HFFc6 (cell line): ENCODE results near the gene PON3. TPM values are rescaled to one million over a fixed set of nuclear protein-coding genes. Genes with fewer than 3 reads are reported as not detected.

Experiments used
- DNase-seq: peaks from one replicate; pipeline ENCODE4 v3.0.0-alpha.2; 2018
- H3K27ac Mint-ChIP-seq: 2 replicates; pipeline ENCODE4 v1.8.0; 2020; ENCODE audit warnings: mild to moderate bottlenecking, mixed read lengths
- H3K27me3 Mint-ChIP-seq: 2 replicates; pipeline ENCODE4 v1.8.0; 2021; ENCODE audit warnings: mild to moderate bottlenecking, moderate library complexity, mixed read lengths; ENCODE audit not compliant: insufficient read depth
- H3K36me3 Mint-ChIP-seq: 2 replicates; pipeline ENCODE4 v1.8.0; 2021; ENCODE audit warnings: low read depth, mixed read lengths
- H3K4me1 Mint-ChIP-seq: 2 replicates; pipeline ENCODE4 v1.8.0; 2020; ENCODE audit warnings: low read depth, mixed read lengths
- H3K4me3 Mint-ChIP-seq: 2 replicates; pipeline ENCODE4 v1.8.0; 2020; ENCODE audit warnings: mild to moderate bottlenecking, moderate library complexity, mixed read lengths
- H3K9me3 Mint-ChIP-seq: 2 replicates; pipeline ENCODE4 v1.8.0; 2020; ENCODE audit warnings: mild to moderate bottlenecking, mixed read lengths
- total RNA-seq, 6 experiments: library from RNA; stranded (reverse); fragmentation: NEBNext Ultra II Directional; extraction: Animal tissue kit (Norgen Biotek cat#: 25700); gene quantifications; 2 replicates in 1 of 6; 3 replicates in 5 of 6; pipeline ENCODE4 v1.2.3, GENCODE V29; 2021
- TF ChIP-seq, protein P1 (sequence below): fragments of 200-600 bp; sonication (generic); IDR thresholded peaks from 2 replicates; pipeline ENCODE4 v1.5.0; 2021; ENCODE audit warnings: antibody characterized with exemption, mild to moderate bottlenecking

The PON3 gene
- total RNA-seq, 6 experiments from 2014 or later, result not detected

GRCh38 chr7:95411036-95411435 is 14.9 kb upstream of the PON3 start:
- Mint-ChIP-seq H3K9me3 (no peaks in the 10 kb centered on the region), H3K36me3 (peaks cover 39% of the 10 kb centered on the region), H3K4me3 (no peak overlapping the region), H3K27ac (no peak overlapping the region), H3K27me3 (peaks cover under 1% of the 10 kb centered on the region; the same call in 1 of the 2 replicates), H3K4me1 (peaks cover 6% of the 10 kb centered on the region; the same call in 1 of the 2 replicates)
- TF ChIP-seq, protein P1, sequence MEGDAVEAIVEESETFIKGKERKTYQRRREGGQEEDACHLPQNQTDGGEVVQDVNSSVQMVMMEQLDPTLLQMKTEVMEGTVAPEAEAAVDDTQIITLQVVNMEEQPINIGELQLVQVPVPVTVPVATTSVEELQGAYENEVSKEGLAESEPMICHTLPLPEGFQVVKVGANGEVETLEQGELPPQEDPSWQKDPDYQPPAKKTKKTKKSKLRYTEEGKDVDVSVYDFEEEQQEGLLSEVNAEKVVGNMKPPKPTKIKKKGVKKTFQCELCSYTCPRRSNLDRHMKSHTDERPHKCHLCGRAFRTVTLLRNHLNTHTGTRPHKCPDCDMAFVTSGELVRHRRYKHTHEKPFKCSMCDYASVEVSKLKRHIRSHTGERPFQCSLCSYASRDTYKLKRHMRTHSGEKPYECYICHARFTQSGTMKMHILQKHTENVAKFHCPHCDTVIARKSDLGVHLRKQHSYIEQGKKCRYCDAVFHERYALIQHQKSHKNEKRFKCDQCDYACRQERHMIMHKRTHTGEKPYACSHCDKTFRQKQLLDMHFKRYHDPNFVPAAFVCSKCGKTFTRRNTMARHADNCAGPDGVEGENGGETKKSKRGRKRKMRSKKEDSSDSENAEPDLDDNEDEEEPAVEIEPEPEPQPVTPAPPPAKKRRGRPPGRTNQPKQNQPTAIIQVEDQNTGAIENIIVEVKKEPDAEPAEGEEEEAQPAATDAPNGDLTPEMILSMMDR, result no peak
- peak; percentile 28 for DNase-seq

DNA sequence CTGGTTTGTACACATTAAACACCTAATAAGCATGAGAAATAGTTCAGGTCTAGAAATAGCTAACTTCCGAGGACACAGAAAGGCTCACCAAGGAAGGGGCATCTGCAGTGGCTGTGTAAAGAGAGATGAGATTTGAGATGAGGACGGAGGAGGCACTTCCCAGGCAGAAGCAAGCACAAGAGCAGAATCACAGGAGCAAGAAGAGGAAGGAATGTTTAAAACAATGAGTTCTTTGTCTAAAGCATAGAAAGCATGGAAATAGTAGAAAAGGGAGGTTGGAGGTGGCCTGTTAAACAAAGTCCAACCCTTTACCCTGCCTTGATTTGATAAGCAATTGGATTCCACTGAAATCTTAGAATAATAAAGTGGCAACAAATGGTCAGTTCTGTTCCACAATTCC is 11.6 kb upstream of the PON3 start:
- Mint-ChIP-seq H3K9me3 (no peaks in the 10 kb centered on the region), H3K27me3 (no peaks in the 10 kb centered on the region; the same call in 1 of the 2 replicates), H3K4me3 (no peak overlapping the region), H3K4me1 (peaks cover 6% of the 10 kb centered on the region), H3K36me3 (peaks cover 31% of the 10 kb centered on the region; the same call in 1 of the 2 replicates), H3K27ac (no peak overlapping the region)
- TF ChIP-seq, protein P1, result no peak
- DNase-seq, result no peak

DNA sequence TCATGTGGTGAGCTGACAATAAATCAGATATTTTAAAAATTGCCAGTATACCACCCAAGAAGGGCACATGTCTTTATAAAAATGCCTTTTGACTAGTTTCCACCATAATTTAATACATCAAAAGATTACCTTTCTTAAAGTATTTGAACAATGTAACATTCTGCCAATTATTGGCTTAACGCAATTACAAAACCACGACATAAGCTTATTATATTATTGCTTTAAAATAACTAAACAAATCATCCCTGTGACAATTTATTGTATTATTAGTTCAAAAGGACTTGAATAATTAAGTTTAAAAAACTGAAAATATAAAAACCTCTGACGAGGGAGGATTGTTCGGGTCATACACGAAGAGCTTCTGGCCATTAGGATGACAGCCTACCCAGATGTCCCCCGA is 9.6 kb upstream of the PON3 start:
- TF ChIP-seq, protein P1, result no peak
- Mint-ChIP-seq H3K27ac (no peak overlapping the region), H3K27me3 (no peaks in the 10 kb centered on the region; the same call in 1 of the 2 replicates), H3K4me1 (peaks cover 2% of the 10 kb centered on the region), H3K4me3 (no peak overlapping the region), H3K9me3 (no peaks in the 10 kb centered on the region), H3K36me3 (peaks cover 19% of the 10 kb centered on the region; the same call in 1 of the 2 replicates)
- no peak for DNase-seq

- Mint-ChIP-seq H3K9me3 (no peaks in the 10 kb centered on the region), H3K27ac (no peak overlapping the region), H3K27me3 (no peaks in the 10 kb centered on the region; the same call in 1 of the 2 replicates), H3K4me3 (no peak overlapping the region), H3K36me3 (peaks cover 13% of the 10 kb centered on the region; the same call in 1 of the 2 replicates), H3K4me1 (no peaks in the 10 kb centered on the region; the same call in none of the 2 replicates)
- TF ChIP-seq, protein P1, result no peak
- no peak for DNase-seq
Observed at GRCh38 chr7:95405208-95405607, 9.0 kb upstream of the PON3 start.

GRCh38 chr7:95404316-95404865 is 8.2 kb upstream of the PON3 start:
- Mint-ChIP-seq H3K27me3 (no peaks in the 10 kb centered on the region; the same call in 1 of the 2 replicates), H3K27ac (no peak overlapping the region), H3K9me3 (no peaks in the 10 kb centered on the region), H3K36me3 (peaks cover 9% of the 10 kb centered on the region; the same call in 1 of the 2 replicates), H3K4me3 (no peak overlapping the region), H3K4me1 (no peaks in the 10 kb centered on the region; the same call in 1 of the 2 replicates)
- TF ChIP-seq, protein P1, result no peak
- DNase-seq, result no peak
